Sigmoid colon (tissue), 7 donors: ENCODE data around the gene TRIM52. TPM values are rescaled to one million over a fixed set of nuclear protein-coding genes. Genes with fewer than 3 reads are reported as not detected.
A peak's percentile ranks its signal among the peaks of the same experiment; 100 is the strongest.

ENCODE experiments used
- DNase-seq: peaks from one replicate; pipeline ENCODE4 v3.0.0-alpha.2; 2019
- H3K27ac ChIP-seq, 4 donors: fragments of 200-600 bp; sonication (generic); one replicate each; pipeline ENCODE4 v1.5.1; 2016 to 2019; ENCODE audit warnings: mild to moderate bottlenecking in 1 of 4
- H3K27me3 ChIP-seq, 3 donors: fragments of 200-600 bp; sonication (generic); one replicate each; pipeline ENCODE4 v1.5.1; 2019; ENCODE audit warnings: mild to moderate bottlenecking in 1 of 3
- H3K36me3 ChIP-seq, 4 donors: fragments of 200-600 bp; sonication (generic); one replicate each; pipeline ENCODE4 v1.5.1; 2016 to 2019
- H3K4me1 ChIP-seq, 4 donors: fragments of 200-600 bp; sonication (generic); one replicate each; pipeline ENCODE4 v1.5.1; 2017 to 2019
- H3K4me3 ChIP-seq, 4 donors: fragments of 200-600 bp; sonication (generic); one replicate each; pipeline ENCODE4 v1.5.1; 2017 to 2019; ENCODE audit warnings: mild to moderate bottlenecking in 2 of 4, moderate library complexity in 1 of 4
- H3K9me3 ChIP-seq, 4 donors: fragments of 200-600 bp in 3 of 4; sonication (generic) in 3 of 4; one replicate each; pipeline versions ENCODE4 v1.5.1 to v1.6.1; 2013 to 2019
- CTCF ChIP-seq, 4 experiments: fragments of 450-650 bp in 3 of 4; fragments of 200-600 bp in 1 of 4; IDR thresholded peaks; one replicate each; pipeline ENCODE4 v1.5.1; 2016 to 2019; ENCODE audit warnings: antibody characterized with exemption in 4 of 4, mild to moderate bottlenecking in 3 of 4, moderate library complexity in 2 of 4
- EP300 ChIP-seq, 4 donors: sonication (generic); formaldehyde crosslinking; IDR thresholded peaks; one replicate each; pipeline ENCODE4 v1.6.1; 2017; ENCODE audit warnings: antibody characterized with exemption in 4 of 4
- POLR2A ChIP-seq, 2 donors: fragments of 450-650 bp; IDR thresholded peaks; one replicate each; pipeline ENCODE4 v1.6.1; 2016; ENCODE audit warnings: antibody characterized with exemption in 2 of 2, mild to moderate bottlenecking in 2 of 2, moderate library complexity in 2 of 2
- POLR2AphosphoS5 ChIP-seq, 4 donors: sonication (generic); formaldehyde crosslinking; IDR thresholded peaks; one replicate each; pipeline ENCODE4 v1.6.1; 2017; ENCODE audit warnings: antibody characterized with exemption in 4 of 4
- WGBS, 2 donors: extraction: QIAGEN DNeasy Blood & Tissue Kit; methylation state at CpG; one replicate each; pipeline ENCODE4 v1.1.7; 2013; 5-methylcytosine and 5-hydroxymethylcytosine counted together
- intact Hi-C: fragments of 100-400 bp; cut with DNase I; formaldehyde crosslinking; loops from one replicate; pipeline ENCODE4 v1.15.1; 2023
- polyA plus RNA-seq, 3 donors: library from polyadenylated mRNA; stranded (reverse); fragments of 200-250 nt; gene quantifications; one replicate each; pipeline ENCODE4 v1.2.3, GENCODE V29; 2013
- total RNA-seq, 4 donors: library from RNA; depleted of rRNA; stranded (reverse); fragments of >200 nt; gene quantifications; one replicate each; pipeline ENCODE4 v1.1.0, GENCODE V29; 2016
- donor health status: healthy with polysubstance abuse.
- donor health status: Bipolar disorder and iron deficiency.
- donor health status: healthy.

Gene TRIM52
- total and polyA plus RNA-seq, 7 donors: 4.2 to 26.9 (median 9.6) TPM

GRCh38 chr5:181243018-181243563 lies 17.9 kb downstream of the TRIM52 start:
- 0 to 2% methylated on average over 25 of the region's 25 CpGs for WGBS, 2 donors
- H3K9me3 ChIP-seq: no peaks in the 10 kb centered on the region
- H3K36me3 ChIP-seq: peaks cover 37 to 41% (median 40%) of the 10 kb centered on the region in 4 donors
- no peaks in the 10 kb centered on the region for H3K27me3 ChIP-seq
- DNase-seq: peak; percentile 73
- H3K4me1 ChIP-seq: peaks cover 0 to 56% (median 44%) of the 10 kb centered on the region in 4 donors
- H3K27ac ChIP-seq: peak overlapping the region; percentile 95 to 99 (median 96)
- peak overlapping the region; percentile 66 to 79 (median 74) for H3K4me3 ChIP-seq
- intact Hi-C loops: loop anchor here (1.0 kb wide), 1 partner anchor 20 kb away; the partner anchor contains the start of gene TRIM41
- no peak for TF ChIP-seq POLR2A (IDR thresholded peaks at IDR 0.05)
- TF ChIP-seq CTCF (IDR thresholded peaks at IDR 0.05): no peak
- TF ChIP-seq EP300 (IDR thresholded peaks at IDR 0.05): no peak
- TF ChIP-seq POLR2AphosphoS5 (IDR thresholded peaks at IDR 0.05): no peak

- no peaks in the 10 kb centered on the region for H3K27me3 ChIP-seq
- H3K4me3 ChIP-seq: peak overlapping the region in 3 of 4 donors; percentile 72 to 79 (median 76)
- WGBS, 2 donors: 23 to 52% methylated on average over 6 of the region's 6 CpGs
- peaks cover 48 to 52% (median 50%) of the 10 kb centered on the region in 4 donors for H3K36me3 ChIP-seq
- peaks cover 0 to 46% (median 36%) of the 10 kb centered on the region in 4 donors for H3K4me1 ChIP-seq
- TF ChIP-seq EP300 (IDR thresholded peaks at IDR 0.05) (no peak), POLR2AphosphoS5 (IDR thresholded peaks at IDR 0.05) (no peak), CTCF (IDR thresholded peaks at IDR 0.05) (no peak), POLR2A (IDR thresholded peaks at IDR 0.05) (no peak)
- peak; percentile 60 for DNase-seq
- peak overlapping the region; percentile 95 to 99 (median 96) for H3K27ac ChIP-seq
- H3K9me3 ChIP-seq: no peaks in the 10 kb centered on the region
- intact Hi-C loops: no loop called here
These were observed 18.9 kb downstream of the TRIM52 start for GRCh38 chr5:181242031-181242451.

GRCh38 chr5:181241393-181241975 lies 19.5 kb downstream of the TRIM52 start:
- Histone ChIP-seq H3K27me3 (no peaks in the 10 kb centered on the region), H3K36me3 (peaks cover 53 to 57% (median 56%) of the 10 kb centered on the region in 4 donors), H3K9me3 (no peaks in the 10 kb centered on the region), H3K4me1 (peaks cover 0 to 43% (median 36%) of the 10 kb centered on the region in 4 donors), H3K27ac (peak overlapping the region; percentile 95 to 99 (median 96)), H3K4me3 (peak overlapping the region in 1 of 4 donors; percentile 79)
- 27 to 39% methylated on average over 6 of the region's 6 CpGs for WGBS, 2 donors
- peak; percentile 50 for DNase-seq
- no peak for TF ChIP-seq EP300 (IDR thresholded peaks at IDR 0.05)
- no peak for TF ChIP-seq CTCF (IDR thresholded peaks at IDR 0.05)
- TF ChIP-seq POLR2A (IDR thresholded peaks at IDR 0.05): no peak
- no peak for TF ChIP-seq POLR2AphosphoS5 (IDR thresholded peaks at IDR 0.05)
- intact Hi-C loops: no loop called here

- no peaks in the 10 kb centered on the region for H3K27me3 ChIP-seq
- peaks cover 73 to 81% (median 76%) of the 10 kb centered on the region in 4 donors for H3K36me3 ChIP-seq
- TF ChIP-seq EP300 (IDR thresholded peaks at IDR 0.05) (no peak), POLR2AphosphoS5 (IDR thresholded peaks at IDR 0.05) (no peak), POLR2A (IDR thresholded peaks at IDR 0.05) (no peak), CTCF (IDR thresholded peaks at IDR 0.05) (no peak)
- peak; percentile 57 for DNase-seq
- no peak overlapping the region for H3K4me3 ChIP-seq
- 93 to 95% methylated on average over 9 of the region's 9 CpGs for WGBS, 2 donors
- H3K4me1 ChIP-seq: peaks cover 0 to 26% (median 24%) of the 10 kb centered on the region in 4 donors
- intact Hi-C loops: no loop called here
- H3K27ac ChIP-seq: no peak overlapping the region
- no peaks in the 10 kb centered on the region for H3K9me3 ChIP-seq
These were observed 21.8 kb downstream of the TRIM52 start for GRCh38 chr5:181239062-181239663.
